Hematopoietic multipotent progenitor cell (in vitro differentiated cells): ENCODE data around the gene ARG1. TPM values are rescaled to one million over a fixed set of nuclear protein-coding genes. Genes with fewer than 3 reads are reported as not detected.

Source experiments
- DNase-seq, 3 donors: peaks; one replicate each; pipeline ENCODE4 v3.0.0-alpha.2; 2011 to 2015; ENCODE audit warnings: low read depth in 2 of 3, low spot score in 2 of 3
- total RNA-seq: library from RNA; depleted of rRNA; stranded (reverse); fragments of >200 nt; gene quantifications from one replicate; pipeline ENCODE4 v1.2.3, GENCODE V29; 2012

The ARG1 gene
- total RNA-seq, 1 donor, result under 0.01 TPM

DNA sequence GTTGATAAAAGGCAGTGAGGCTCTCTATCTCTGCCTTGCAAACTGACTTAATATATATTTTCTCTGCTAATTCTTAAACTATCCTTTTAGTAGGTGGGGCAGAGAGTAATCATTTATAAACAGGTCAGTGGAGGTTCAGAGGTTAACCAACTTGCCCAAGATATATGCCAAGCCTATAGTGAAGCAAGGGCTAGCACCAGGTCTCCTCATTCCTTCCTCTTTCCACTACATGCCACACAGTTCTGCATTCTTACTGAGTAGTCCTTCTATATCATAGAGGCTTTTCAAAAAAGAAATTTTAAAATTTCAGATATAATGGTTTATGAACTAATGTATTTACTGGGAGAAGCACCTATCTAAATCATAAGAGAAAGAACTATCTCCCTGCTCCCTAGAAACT, 8.5 kb downstream of the ARG1 start:
- no peak for DNase-seq

DNA sequence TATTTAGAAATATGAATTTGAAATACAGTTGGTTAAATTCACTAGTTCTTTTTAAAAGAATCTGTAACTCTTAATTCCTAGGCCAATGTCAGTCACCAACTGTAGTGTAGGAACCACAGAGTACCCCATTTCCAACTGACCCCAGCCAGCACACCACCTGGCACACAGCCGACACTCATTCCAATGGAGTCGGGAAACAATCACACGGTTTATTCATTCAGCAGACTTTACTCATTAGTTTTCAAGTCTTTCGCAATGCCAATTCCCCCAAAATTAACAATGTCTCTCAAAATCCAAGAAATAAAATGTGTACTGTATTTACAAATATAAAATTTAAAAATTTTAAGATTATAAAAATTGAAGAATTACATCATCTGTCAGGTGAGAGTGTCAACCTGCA, 13.5 kb downstream of the ARG1 start:
- no peak for DNase-seq

DNA sequence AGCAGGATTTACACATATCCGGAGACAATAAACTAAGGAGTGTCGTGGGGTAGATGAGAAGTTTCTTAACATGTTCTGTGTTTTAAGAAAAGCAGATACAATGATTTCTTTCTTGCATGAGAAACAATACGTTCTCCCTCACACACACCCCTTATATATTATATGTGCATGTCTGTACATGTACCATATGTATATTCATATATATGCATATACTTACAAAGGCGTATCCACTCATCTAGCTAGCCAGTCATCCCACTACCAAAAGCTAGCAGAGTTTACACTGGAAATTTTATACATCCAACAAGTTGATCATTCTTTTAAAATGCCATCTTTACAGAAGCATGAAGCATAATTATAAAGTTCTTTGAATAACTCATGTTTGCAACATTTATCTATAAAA, 14.9 kb downstream of the ARG1 start:
- no peak for DNase-seq

DNA sequence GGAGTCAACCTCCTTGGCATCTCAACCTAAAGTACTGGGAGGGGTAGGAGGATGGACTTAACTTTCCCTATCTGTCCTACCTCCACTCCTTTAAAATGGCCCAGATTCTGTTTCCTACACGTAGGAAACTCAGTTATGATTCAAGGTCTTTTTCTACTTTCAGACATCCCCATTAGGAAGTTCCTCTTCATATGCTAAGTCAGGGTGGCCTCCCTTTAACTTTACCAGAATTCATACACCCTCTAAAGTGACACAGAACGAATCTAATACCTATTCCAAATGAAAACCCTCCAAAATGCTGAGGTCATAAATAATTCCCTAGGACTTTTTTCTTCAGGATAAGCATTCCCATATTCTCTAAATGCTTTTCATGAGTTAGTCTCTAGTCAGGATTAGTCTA, 15.6 kb downstream of the ARG1 start:
- DNase-seq, result no peak

DNA sequence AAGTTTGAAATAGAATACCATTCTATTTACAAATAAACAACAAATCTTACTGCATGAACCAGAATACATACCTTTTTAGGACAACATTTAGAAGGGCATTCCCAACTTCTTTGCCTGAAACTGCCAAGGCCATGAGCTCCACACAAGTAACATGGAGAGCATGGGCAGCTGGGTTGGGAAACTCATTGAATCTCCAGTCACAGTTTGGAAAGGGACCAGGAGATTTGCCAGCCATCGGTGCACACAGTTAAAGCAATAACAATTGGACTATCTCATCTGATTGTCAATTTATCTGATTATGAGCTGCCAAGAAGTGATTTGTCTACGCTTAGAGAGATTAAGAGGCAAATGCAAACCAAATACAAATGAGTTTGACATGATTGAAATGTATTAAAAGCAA, 19.9 kb downstream of the ARG1 start:
- DNase-seq, result no peak

DNA sequence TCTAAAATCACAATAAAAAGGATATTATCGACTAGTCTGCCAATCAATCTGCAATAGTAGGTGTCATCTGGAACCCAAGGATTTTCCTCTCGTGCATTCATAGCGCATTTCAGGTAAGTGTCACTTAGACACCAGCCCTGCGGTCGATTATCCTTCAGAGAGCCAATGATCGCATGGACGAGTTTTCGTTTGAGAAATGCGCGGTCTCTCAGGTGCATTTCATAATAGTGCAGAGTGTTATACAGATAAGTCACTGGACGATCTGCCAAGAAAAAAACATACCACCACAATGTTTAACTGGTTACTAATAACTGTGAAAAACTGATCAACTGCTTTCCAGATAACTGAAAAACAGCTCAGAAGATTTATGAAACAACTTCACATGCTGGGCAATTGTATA, 21.0 kb downstream of the ARG1 start:
- no peak for DNase-seq

DNA sequence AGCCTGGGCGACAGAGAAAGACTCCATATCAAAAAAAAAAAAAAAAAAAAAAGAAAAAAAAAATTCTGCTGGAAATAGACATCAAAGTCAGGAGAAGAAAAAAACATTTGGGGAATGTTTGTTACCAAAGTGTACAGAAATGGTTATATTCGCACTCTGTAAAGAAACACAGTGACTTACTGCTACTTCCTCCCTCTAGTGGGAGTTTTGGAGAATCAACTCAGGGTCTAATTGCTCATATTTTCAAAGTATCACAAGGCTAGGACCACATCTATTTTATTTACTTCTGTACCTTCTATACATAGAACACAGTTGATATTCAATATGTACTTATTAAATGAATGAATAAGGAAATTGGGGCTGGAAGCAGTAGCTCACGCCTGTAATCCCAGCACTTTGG, 24.4 kb downstream of the ARG1 start:
- peak in 2 of 3 donors; percentile 8 to 26 for DNase-seq

DNA sequence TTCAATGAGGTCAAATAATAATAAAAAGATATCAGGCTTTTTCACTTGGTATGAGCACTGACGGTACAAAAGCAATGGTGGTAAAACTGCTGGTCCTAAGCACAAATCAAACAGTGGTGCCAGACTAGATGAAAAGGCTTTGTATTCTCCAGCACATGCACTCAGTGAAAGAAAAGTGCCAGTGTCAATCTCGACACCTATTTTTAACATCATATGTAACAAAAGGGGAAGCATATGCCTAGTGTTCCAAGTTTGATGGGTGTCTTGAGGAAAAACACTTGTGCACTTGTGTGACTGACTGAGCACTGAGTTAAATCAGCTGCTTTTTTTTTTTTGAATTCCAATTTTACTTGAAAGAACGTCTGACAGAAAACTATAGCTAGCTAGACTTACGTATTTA, 27.7 kb downstream of the ARG1 start:
- no peak for DNase-seq

DNA sequence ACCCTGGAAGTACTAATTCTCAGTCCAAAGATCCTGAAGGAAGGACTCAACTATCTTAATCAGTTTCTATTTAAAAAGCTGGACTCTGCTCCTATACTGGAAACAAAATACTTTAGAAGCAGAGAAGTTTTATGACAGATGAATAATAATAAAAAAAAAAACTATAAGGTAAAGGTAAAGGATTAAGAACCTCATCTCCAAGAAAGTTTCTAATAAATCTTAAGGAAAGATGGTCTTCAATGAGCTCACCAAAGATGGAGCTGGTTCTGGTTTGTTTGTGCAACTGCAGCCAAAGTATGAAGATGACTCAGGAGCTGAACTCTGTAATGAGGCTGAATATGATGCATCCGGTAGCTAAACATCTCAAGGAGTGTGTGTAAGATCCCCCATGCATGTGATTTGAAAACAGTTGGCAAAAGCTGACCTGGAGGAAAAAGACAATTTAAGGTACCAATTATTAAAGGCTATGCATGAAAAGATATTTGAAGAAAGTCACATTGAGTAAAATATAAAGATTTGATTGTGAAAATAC, 29.8 kb downstream of the ARG1 start:
- DNase-seq, result no peak

DNA sequence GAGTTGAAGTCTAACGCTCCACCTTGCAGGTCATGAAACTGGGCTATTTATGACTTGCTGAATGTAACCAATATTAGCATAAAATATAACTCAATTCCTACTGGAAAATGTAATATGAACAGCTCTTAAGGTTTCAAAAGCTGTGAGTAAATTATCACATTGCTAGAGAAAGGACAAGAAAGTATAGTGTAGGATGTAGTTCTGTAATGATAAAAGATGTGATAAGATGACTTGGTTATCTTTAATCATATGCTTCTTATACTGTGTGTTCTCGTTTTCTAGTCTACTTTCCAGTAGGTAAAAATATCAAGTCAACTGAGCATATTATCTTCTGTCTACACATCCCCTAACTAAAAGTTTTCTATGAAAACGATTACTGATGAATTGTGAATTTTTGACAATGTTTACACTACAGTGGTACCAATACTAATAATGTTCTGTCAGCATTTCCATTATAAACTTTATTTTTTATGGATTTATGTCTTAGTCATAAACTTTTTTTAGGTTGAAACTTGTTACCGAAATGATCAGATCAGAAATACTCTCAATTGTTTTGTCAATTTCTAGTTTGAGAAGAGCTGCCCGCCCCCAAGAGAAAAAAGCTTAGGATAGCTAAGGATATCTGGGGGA, 40.4 kb downstream of the ARG1 start:
- no peak for DNase-seq

DNA sequence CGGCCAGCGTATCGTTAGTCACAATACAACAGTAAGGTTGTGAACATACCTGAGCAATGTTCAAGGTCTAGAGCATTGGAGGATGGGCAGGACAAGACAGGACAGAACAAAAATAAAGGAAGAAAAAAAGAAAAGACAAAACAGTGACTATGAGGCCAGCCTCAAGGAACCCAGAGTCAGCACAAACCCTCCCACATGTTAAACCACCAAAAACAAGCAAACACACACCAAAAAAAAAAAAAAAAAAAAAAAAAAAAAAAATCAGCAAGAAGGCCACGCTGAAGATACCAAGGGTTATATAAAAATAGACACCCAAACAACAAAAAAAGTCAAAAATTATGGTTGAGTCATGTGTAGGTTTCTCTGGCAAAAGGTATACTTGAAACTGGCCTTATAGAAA, 42.2 kb downstream of the ARG1 start:
- no peak for DNase-seq

DNA sequence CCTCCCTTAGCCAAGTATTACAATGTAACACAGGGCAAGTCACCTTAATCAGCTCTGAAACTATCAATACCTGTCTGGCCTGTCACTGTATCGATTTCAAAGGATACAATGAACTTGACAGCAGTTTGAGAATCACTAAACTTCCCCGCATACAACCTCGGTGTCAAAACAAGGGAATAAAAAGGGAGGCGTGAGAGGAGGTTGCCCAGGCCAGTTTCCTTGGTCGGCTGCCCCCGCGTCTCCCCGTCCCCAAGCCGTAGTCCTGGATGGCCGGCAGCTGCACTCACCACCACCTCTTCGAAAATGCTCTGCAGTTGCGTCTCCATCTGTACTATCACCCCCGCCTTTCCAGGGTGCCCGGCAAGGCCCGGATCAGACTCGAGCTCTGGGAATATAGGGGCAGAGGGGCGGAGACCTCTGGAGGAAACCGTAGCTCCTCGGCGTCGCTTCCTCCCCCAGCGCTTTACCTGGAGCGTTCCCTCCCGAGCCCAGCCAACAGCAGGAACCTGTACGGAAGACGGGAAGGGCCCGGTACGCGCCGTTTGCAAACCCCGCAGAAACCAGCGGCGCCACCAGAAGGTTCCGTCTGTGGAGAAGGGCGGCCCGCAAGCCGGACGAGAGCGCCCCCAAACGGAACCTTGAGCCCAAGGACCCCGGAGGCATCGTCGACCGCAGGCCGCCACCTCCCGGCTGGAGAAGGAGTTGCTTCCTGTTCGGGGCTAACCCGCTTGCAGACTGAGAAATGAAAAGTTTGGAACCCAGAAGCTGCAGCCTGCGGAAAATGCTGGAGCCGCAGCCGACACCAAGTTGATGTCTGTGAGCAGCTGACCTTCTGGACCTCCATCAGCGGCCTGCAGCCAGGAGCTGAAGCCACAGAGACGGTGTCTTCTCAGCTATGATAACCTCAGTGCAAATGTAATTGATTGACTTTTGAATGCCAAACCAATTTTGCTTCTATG, 55.0 kb downstream of the ARG1 start, which contains the start of gene MED23:
MED23 (minus strand) TSS at position 519 of the 959 bp plus-strand sequence; CDS start at position 326, 193 bp downstream.
- DNase-seq, result peak; percentile 92 to 96 (median 95)

DNA sequence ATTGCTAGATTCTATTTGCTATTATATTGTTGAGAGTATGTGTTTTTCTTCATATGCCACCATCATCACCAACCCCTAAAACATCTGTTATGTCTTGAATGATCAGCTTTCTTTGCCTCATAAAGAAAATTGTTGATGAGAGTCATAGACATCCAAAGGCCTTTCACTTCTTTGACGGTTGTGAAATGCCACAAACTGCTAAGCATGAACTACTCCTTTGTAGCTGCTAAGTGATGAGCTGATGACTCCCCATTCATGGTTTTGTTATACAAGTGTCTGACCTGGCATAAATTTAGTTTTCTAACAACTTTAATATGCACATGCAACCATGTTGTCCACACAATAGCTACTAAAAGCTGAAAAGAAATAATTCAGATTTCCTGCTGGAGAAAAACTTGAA, 55.7 kb downstream of the ARG1 start:
- no peak for DNase-seq

DNA sequence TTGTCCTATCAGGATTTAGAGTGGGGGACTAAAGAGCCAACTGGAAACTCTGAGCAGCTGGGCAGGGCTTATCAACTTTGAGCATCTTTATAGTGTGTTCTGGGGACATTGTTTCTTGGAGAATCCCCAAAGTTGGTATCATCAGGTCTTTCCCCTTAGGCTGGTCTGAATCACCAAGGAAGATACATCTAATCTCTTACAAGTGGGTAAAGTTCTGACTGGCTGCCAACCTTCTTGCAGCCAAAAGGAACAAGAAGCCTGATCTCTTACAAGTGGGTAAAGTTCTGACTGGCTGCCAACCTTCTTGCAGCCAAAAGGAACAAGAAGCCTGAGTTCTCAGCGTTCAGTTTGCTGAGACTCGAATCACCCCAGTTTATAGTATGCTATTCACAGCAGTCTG, 56.6 kb downstream of the ARG1 start:
- DNase-seq, result no peak

DNA sequence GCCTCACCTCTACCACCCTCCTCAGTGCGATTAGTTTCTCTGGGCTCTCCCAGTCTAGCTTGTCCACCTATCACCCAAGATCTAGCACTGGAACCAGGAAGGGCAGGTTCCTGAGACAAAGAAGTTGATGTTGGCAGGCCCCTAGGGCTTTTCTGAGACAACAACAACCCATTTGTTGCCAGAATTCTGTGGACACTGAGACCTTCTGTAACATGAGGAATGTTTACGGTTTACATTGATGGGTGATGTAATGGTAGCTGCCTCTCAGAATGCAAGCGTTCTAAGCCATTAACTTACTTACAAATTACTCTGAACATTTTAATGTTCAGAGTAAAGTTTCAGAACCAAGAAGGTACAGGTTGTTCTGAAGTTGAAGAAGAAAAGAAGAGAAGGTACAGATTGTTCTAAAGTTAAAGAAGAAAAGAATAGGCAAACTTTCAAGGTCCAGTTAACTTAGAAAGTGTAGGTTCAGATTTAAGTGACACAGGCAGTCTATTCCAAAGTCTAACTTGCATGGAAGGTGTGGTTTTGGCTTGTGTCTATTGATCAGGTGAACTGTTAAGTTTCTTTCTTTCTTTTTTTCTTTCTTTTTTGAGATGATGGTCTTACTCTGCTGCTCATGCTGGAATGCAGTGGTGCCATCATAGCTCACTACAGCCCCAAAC, 58.7 kb downstream of the ARG1 start:
- DNase-seq, result no peak

Other genes starting within 250 kb of the ARG1 start
- gene MED23, start 55.0 kb downstream of the ARG1 start, total RNA-seq, result 19.7 TPM
- 0.54 TPM for gene ENPP3, start 64.1 kb downstream of the ARG1 start, total RNA-seq
- 0.27 TPM for gene OR2A4, start 128.2 kb downstream of the ARG1 start, total RNA-seq
- gene CTAGE9, start 137.8 kb downstream of the ARG1 start, total RNA-seq, result not detected
- gene ENPP1, start 234.8 kb downstream of the ARG1 start, total RNA-seq, result under 0.01 TPM